IMR-90 (cell line): Measurements from ENCODE around the gene KAZN. TPM values are rescaled to one million over a fixed set of nuclear protein-coding genes. Genes with fewer than 3 reads are reported as not detected.

Experiments
- ATAC-seq: fragments of 200-7000 bp; cut with Tn5 transposase; 2 replicates; pipeline ENCODE4 v1.9.1; 2020; ENCODE audit warnings: low read depth, mild to moderate bottlenecking, moderate library complexity
- BruUV-seq: library from RNA; stranded (reverse); fragments of 400-500 nt; replicated peaks from 2 replicates; lab custom pipeline; 2021; lab: Mats Ljungman, UMichigan
- CTCF ChIA-PET: fragments of 300-600 bp; formaldehyde crosslinking; extraction: SDS; loops from one replicate; lab custom pipeline; 2021; ENCODE audit warnings: antibody characterized with exemption; lab: Yijun Ruan, JAX
- POLR2A ChIA-PET: fragments of 300-600 bp; sonication (Branson Sonifier 250); formaldehyde crosslinking; loops from one replicate; lab custom pipeline; 2022; ENCODE audit warnings: antibody characterized with exemption; ENCODE audit not compliant: unreplicated experiment; lab: Charles Lee
- DNase-seq: peaks from one replicate; pipeline ENCODE4 v3.0.0; 2013
- H2AFZ ChIP-seq: replicated peaks from 2 replicates; pipeline ENCODE3; 2013; ENCODE audit warnings: low read length, mild to moderate bottlenecking; ENCODE audit not compliant: poor library complexity
- H2AK5ac ChIP-seq: 2 replicates; pipeline ENCODE4 v1.6.1; 2013; ENCODE audit warnings: low read depth, low read length, inconsistent platforms
- H2AK9ac ChIP-seq: replicated peaks from 2 replicates; pipeline ENCODE3; 2013; ENCODE audit warnings: mild to moderate bottlenecking, low read depth, low read length, moderate library complexity; ENCODE audit not compliant: poor library complexity
- H2BK120ac ChIP-seq: 2 replicates; pipeline ENCODE4 v1.6.1; 2013; ENCODE audit warnings: low read depth, low read length, inconsistent platforms
- H2BK15ac ChIP-seq: 3 replicates; pipeline ENCODE4 v1.6.1; 2013; ENCODE audit warnings: low read depth, low read length, inconsistent platforms
- H2BK20ac ChIP-seq: 2 replicates; pipeline ENCODE4 v1.6.1; 2013; ENCODE audit warnings: low read depth, mild to moderate bottlenecking, inconsistent platforms, low read length, moderate library complexity
- H2BK5ac ChIP-seq: 2 replicates; pipeline ENCODE4 v1.6.1; 2013; ENCODE audit warnings: mild to moderate bottlenecking, low read depth, low read length, inconsistent platforms; ENCODE audit not compliant: poor library complexity, severe bottlenecking
- H3K14ac ChIP-seq: replicated peaks from 2 replicates; pipeline ENCODE4 v1.6.1; 2013; ENCODE audit warnings: low read depth, low read length, inconsistent platforms
- H3K18ac ChIP-seq: 2 replicates; pipeline ENCODE4 v1.6.1; 2013; ENCODE audit warnings: low read depth, low read length, control low read depth
- H3K23ac ChIP-seq: 2 replicates; pipeline ENCODE4 v1.6.1; 2013; ENCODE audit warnings: low read depth, low read length, inconsistent platforms
- H3K27ac ChIP-seq: 2 replicates; pipeline ENCODE4 v1.5.1; 2013; ENCODE audit warnings: mild to moderate bottlenecking, control low read depth, low read length; ENCODE audit not compliant: insufficient read depth
- H3K27me3 ChIP-seq: 2 replicates; pipeline ENCODE4 v1.6.1; 2013; ENCODE audit warnings: low read length; ENCODE audit not compliant: control insufficient read depth, insufficient read depth
- H3K36me3 ChIP-seq: 2 replicates; pipeline ENCODE4 v1.6.1; 2013; ENCODE audit warnings: low read length, mixed read lengths; ENCODE audit not compliant: control insufficient read depth, insufficient read depth
- H3K4ac ChIP-seq: 2 replicates; pipeline ENCODE4 v1.6.1; 2013; ENCODE audit warnings: low read depth, low read length, inconsistent platforms
- H3K4me1 ChIP-seq: 2 replicates; pipeline ENCODE4 v1.6.1; 2013; ENCODE audit warnings: low read length, mixed read lengths; ENCODE audit not compliant: control insufficient read depth, insufficient read depth
- H3K4me2 ChIP-seq: 2 replicates; pipeline ENCODE4 v1.6.1; 2013; ENCODE audit warnings: low read depth, mild to moderate bottlenecking, control low read depth, low read length, moderate library complexity
- H3K4me3 ChIP-seq: 2 replicates; pipeline ENCODE4 v1.5.1; 2013; ENCODE audit warnings: low read depth, mild to moderate bottlenecking, control low read depth, low read length, moderate library complexity; ENCODE audit not compliant: insufficient read depth
- H3K56ac ChIP-seq: 2 replicates; pipeline ENCODE4 v1.6.1; 2013; ENCODE audit warnings: low read length, inconsistent platforms; ENCODE audit not compliant: insufficient read depth; ENCODE audit errors: extremely low read depth
- H3K79me1 ChIP-seq, 2 experiments: 2 replicates each; pipeline ENCODE4 v1.6.1; 2013; ENCODE audit warnings: low read length in 2 of 2, inconsistent platforms in 1 of 2, low read depth in 1 of 2
- H3K9ac ChIP-seq: 2 replicates; pipeline ENCODE4 v1.6.1; 2013; ENCODE audit warnings: low read depth, low read length, control low read depth
- H3K9me1 ChIP-seq: 2 replicates; pipeline ENCODE4 v1.6.1; 2013; ENCODE audit warnings: low read length, inconsistent platforms; ENCODE audit not compliant: insufficient read depth
- H3K9me3 ChIP-seq: 2 replicates; pipeline ENCODE4 v1.6.1; 2013; ENCODE audit warnings: low read length; ENCODE audit not compliant: control insufficient read depth, insufficient read depth
- H4K20me1 ChIP-seq: 2 replicates; pipeline ENCODE4 v1.6.1; 2013; ENCODE audit warnings: low read length, inconsistent platforms; ENCODE audit not compliant: insufficient read depth
- H4K5ac ChIP-seq: 2 replicates; pipeline ENCODE4 v1.6.1; 2013; ENCODE audit warnings: mild to moderate bottlenecking, low read depth, low read length, control low read depth
- H4K8ac ChIP-seq, 2 experiments: 2 replicates each; pipeline ENCODE4 v1.6.1; 2013; ENCODE audit warnings: low read depth in 2 of 2, low read length in 2 of 2, control low read depth in 1 of 2, inconsistent platforms in 1 of 2
- H4K91ac ChIP-seq: 2 replicates; pipeline ENCODE4 v1.6.1; 2013; ENCODE audit warnings: low read depth, low read length, inconsistent platforms; ENCODE audit not compliant: insufficient read depth
- CEBPB ChIP-seq: IDR thresholded peaks from 2 replicates; pipeline ENCODE4 v1.6.1; 2012; ENCODE audit warnings: low read depth, low read length, improper control_type of control experiment
- FOS ChIP-seq: fragments of 150-350 bp; IDR thresholded peaks from 2 replicates; pipeline ENCODE4 v1.6.1; 2016; ENCODE audit warnings: low read depth, low read length
- MAFK ChIP-seq: IDR thresholded peaks from 2 replicates; pipeline ENCODE4 v1.6.1; 2012; ENCODE audit warnings: low read depth, low read length, improper control_type of control experiment
- POLR2A ChIP-seq: IDR thresholded peaks from 2 replicates; pipeline ENCODE4 v1.6.1; 2012; ENCODE audit warnings: mild to moderate bottlenecking, low read depth, low read length
- RCOR1 ChIP-seq: IDR thresholded peaks from 2 replicates; pipeline ENCODE4 v1.6.1; 2012; ENCODE audit warnings: mild to moderate bottlenecking, low read length, improper control_type of control experiment; ENCODE audit not compliant: insufficient replicate concordance
- WGBS, 2 experiments: methylation state at CpG; one replicate each; pipeline versions ENCODE4 v1.1.5 to v1.1.7; 2013; ENCODE audit warnings: missing lambda C conversion rate in 2 of 2; ENCODE audit not compliant: insufficient read length in 1 of 2; ENCODE audit errors: extremely low coverage in 2 of 2; 5-methylcytosine and 5-hydroxymethylcytosine counted together
- dilution Hi-C: fragments of 300-500 bp; cut with HindIII; formaldehyde crosslinking; loops from one replicate; pipeline ENCODE4 v1.14.3; 2018; ENCODE audit warnings: low sequenced_read_pairs; ENCODE audit not compliant: unreplicated experiment
- in situ Hi-C: fragments of 300-500 bp; cut with MboI; formaldehyde crosslinking; loops from 3 replicates; pipeline ENCODE4 v1.14.3; 2019; ENCODE audit warnings: low sequenced_read_pairs, inconsistent platforms, mixed read lengths
- intact Hi-C: fragments of 100-400 bp; cut with micrococcal nuclease; formaldehyde crosslinking; loops from 2 replicates; pipeline ENCODE4 v1.10.0; 2022
- polyA plus RNA-seq, 3 experiments: library from polyadenylated mRNA; depleted of rRNA; stranded (reverse); fragments of >200 nt; gene quantifications; 2 replicates each; pipeline ENCODE4 v1.2.3, GENCODE V29; 2012; ENCODE audit warnings: low replicate concordance in 1 of 3
- total RNA-seq: library from RNA; depleted of rRNA; stranded (reverse); fragments of >200 nt; gene quantifications from 2 replicates; pipeline ENCODE4 v1.2.3, GENCODE V29; 2012

Gene KAZN
- total and polyA plus RNA-seq, 2 of the 4 experiments (the other 2 are of a cell fraction) = 5.2 to 10.5 TPM

DNA sequence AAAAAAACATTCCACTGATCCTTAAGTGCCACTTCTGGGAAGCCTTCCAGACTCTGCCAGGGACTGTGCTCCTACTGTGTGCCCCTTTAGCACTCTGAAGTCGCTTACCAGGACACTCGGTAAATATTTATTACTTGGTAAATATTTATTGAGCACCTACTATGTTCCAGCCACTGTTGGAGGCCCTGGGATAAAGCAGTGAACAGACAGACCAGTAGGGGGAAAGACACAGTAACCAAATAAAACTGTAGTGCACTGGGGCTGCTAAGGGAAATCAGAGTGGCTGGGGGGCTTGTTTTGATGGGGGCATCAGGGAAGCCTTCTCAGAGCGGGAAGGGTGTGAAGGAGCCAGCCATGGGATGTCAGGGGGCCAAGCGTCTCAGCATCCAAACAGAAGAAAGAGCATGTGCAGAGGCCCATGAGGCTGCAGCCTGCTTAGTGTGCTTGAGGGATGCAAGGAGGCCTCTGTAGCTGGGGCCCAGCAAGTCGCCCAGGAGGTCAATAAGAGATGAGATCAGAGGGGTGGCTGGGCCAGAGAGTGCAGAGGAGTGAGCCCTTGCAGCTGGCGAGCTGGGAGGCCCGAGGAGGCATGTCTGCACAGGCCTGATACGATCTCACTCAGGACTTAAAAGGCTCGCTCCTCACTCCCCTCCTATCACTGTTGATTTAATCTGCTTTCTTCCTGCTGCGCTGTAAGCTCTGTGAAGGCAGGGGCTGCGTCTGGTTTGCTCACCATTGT lies 28.6 kb downstream of the KAZN start:
- no peaks in the 10 kb centered on the region for H3K36me3 ChIP-seq
- no peak overlapping the region for H3K9ac ChIP-seq
- H2BK15ac ChIP-seq = no peak overlapping the region
- H3K79me1 ChIP-seq = no peaks in the 10 kb centered on the region
- 59% methylated on average over 3 of the region's 11 CpGs; no CpG with 5 or more reads in 1 of the 2 experiments for WGBS, 2 experiments
- no peak overlapping the region for H3K14ac ChIP-seq
- H4K5ac ChIP-seq = no peak overlapping the region; the same call in 1 of the 2 replicates
- no peaks in the 10 kb centered on the region; the same call in 1 of the 2 replicates for H3K27me3 ChIP-seq
- no peak overlapping the region for H2BK120ac ChIP-seq
- TF ChIP-seq CEBPB = no peak
- no peak for TF ChIP-seq POLR2A
- TF ChIP-seq RCOR1 = no peak
- no peak for TF ChIP-seq MAFK
- no peak for TF ChIP-seq FOS
- BruUV-seq = no TSS peak
- H3K4ac ChIP-seq = no peak overlapping the region
- H3K4me3 ChIP-seq = no peak overlapping the region
- H4K8ac ChIP-seq = no peak overlapping the region
- no peak overlapping the region for H4K91ac ChIP-seq
- H3K18ac ChIP-seq = no peak overlapping the region; the same call in 1 of the 2 replicates
- H3K27ac ChIP-seq = peak overlapping the region; percentile 62; the same call in 1 of the 2 replicates
- H3K56ac ChIP-seq = no peak overlapping the region
- ATAC-seq (peak; percentile 88), DNase-seq (peak; percentile 3)
- H2AK9ac ChIP-seq = no peak overlapping the region
- no peaks in the 10 kb centered on the region for H3K9me1 ChIP-seq
- dilution Hi-C loops (no loop called here), in situ Hi-C loops (no loop called here), intact Hi-C loops (no loop called here)
- peaks cover 5% of the 10 kb centered on the region; the same call in 1 of the 2 replicates for H3K4me1 ChIP-seq
- no peaks in the 10 kb centered on the region for H4K20me1 ChIP-seq
- H2AK5ac ChIP-seq = no peak overlapping the region
- H3K9me3 ChIP-seq = 0 out of 2 replicates have a peak, but pooled peaks cover 3% of the 10 kb centered on the region
- no peak overlapping the region for H3K4me2 ChIP-seq
- no peak overlapping the region for H2BK20ac ChIP-seq
- H3K23ac ChIP-seq = no peak overlapping the region
- no peak overlapping the region for H2BK5ac ChIP-seq
- ChIA-PET CTCF (no interaction called here), POLR2A (no interaction called here)
- H2AFZ ChIP-seq = no peak overlapping the region
